GM21390 (cell line): ENCODE data around the gene ATOX1.
"Not testable (repeated sequence)": the region's sequence is repeated elsewhere in the genome, so short reads cannot be mapped to it uniquely, and the experiment has no call there.

Experiments used
- ATAC-seq: cut with Tn5 transposase; IDR thresholded peaks from one replicate; pipeline ENCODE4 v1.9.1; 2021; ENCODE audit not compliant: unreplicated experiment

ATOX1 gene

DNA sequence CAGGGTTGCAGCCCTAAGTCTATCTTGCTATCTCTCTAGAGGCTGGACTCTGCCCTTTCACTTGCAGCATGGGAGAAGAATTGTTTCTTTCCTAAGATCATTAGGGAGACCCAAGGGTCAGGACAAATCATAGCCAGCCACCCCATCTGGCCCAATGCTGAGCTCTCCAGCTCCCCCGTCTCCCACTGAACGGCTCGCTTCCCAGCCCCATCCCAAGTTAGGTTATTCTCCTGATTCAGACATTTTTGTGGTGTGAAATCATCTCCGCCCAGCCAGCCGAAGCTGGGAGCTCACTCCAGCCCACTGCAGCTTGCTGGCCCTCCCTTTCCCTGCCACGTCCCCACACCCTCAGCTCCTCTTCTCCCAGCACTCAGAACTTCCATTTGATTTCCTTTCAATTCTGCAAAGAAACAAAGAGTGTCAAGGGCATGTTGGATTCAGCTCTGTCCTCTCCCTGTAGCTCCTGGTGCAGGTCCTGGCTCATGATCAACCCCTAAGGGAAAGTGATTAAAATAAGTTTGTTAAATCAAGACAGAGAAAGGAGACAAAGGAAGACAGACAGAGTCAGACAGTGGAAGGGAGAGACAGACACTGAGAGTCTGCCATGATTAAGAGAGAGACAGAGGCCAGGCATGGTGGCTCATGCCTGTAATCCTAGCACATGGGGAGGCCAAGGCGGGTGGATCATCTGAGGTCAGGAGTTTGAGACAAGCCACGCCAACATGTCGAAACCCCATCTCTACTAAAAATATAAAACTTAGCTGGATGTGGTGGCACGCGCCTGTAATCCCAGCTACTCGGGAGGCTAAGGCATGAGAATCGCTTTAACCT is 59.1 kb downstream of the ATOX1 start:
- ATAC-seq, result no peak

DNA sequence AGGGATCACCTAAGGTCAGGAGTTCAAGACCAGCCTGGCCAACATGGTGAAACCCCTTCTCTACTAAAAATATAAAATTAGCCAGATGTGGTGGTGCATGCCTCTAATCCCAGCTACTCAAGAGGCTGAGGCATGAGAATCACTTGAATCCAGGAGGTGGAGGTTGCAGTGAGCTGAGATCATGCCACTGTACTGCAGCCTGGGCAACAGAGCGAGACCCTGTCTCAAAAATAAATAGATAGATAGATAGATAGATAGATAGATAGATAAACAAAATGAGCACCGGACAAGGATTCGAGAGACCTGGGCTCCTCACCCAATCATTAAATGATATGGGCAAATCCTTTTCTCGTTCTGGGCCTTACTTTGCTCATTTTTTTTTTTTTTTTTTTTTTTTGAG is 60.4 kb downstream of the ATOX1 start:
- ATAC-seq, result not testable (repeated sequence)

DNA sequence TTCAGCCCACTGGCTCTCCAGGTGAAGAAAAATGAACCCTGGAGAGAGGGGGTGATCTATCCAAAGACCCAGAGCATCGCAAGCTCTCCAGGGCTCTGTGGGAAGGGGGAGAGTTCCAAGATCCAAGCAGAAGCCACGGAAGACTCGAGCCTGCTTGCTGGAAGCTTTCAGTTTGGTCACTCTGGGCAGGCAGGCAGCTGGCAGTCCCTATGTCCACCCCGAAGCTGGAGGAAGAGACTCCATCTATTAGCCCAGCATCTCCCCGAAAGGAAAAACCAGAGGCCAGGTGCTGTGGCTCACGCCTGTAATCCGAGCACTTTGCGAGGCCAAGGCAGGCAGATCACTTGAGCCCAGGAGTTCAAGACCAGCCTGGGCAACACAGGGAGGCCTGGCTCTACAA is 61.0 kb downstream of the ATOX1 start:
- ATAC-seq, result no peak

DNA sequence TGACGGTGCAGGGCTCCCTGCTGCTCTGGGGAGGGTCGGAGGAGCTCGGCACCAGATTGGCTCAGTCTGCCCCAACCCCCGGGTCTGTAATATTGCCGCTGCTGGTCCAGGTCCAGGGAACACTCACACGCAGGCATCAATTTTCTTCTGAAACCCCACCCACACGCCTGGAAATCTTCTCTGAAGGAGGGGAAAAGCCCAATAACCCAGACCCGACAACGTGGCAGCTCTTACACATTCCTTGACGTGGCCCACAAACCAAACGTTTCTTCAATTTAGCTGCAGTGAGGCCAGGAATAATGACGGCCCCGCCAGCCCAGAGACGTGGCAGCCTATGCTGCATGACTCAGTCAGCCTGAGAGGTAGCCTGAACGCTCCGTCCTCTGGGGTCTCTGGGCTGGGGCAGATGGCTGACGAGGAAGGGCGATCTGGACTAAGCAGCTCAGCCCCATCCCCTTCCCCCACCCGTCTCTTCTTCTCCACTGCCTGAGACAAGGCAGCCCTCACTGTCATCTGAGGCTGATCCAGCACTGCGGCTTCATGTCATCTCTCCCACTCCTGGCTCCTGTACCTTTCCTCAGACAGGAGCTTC is 61.9 kb downstream of the ATOX1 start:
- ATAC-seq, result no peak

DNA sequence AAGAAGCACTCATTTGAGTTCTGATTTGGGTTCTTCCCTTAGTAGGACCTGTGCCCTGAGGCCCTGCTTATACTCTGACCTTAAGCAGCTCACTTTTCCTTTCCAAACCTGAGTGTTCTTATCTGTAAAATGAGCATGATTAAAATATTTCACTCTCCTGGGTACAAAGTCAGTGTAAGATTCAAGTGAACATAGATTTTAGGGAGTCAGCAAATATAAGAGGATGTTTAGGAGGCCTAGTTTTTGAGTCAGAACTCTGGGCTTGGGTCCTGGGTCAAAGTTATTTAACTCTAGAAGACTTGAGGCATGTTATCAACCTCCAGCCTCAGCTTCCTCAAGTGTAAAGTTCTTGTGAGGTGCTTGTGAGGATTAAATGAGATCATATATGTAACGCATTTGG is 63.0 kb downstream of the ATOX1 start:
- no peak for ATAC-seq

DNA sequence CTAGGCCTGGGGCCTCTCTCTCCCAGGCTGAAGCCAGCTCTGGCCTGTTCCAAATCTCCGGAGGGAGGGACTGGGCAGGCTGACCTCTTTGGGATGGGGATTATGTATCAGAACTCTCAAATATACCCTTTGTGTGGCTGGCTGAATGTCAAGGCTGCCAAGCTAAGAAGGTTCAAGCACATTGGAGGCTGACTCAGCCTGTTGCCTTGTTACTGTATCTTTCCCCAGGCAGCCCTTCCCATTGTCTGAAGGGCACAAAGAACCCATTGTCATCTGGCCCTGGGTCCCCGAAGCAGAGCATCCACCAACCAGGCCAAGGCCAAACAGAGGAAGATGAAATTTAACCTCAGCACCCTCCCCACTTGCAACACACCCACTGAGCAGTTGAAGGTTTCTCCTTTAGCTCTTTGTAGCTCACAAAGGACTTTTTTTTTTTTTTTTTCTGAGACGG is 64.4 kb downstream of the ATOX1 start:
- ATAC-seq, result no peak
